ENCODE data around the gene HS6ST3. TPM values are rescaled to one million over a fixed set of nuclear protein-coding genes. Genes with fewer than 3 reads are reported as not detected.

The HS6ST3 gene
- total RNA-seq, 1 donor = 0.36 TPM

DNA sequence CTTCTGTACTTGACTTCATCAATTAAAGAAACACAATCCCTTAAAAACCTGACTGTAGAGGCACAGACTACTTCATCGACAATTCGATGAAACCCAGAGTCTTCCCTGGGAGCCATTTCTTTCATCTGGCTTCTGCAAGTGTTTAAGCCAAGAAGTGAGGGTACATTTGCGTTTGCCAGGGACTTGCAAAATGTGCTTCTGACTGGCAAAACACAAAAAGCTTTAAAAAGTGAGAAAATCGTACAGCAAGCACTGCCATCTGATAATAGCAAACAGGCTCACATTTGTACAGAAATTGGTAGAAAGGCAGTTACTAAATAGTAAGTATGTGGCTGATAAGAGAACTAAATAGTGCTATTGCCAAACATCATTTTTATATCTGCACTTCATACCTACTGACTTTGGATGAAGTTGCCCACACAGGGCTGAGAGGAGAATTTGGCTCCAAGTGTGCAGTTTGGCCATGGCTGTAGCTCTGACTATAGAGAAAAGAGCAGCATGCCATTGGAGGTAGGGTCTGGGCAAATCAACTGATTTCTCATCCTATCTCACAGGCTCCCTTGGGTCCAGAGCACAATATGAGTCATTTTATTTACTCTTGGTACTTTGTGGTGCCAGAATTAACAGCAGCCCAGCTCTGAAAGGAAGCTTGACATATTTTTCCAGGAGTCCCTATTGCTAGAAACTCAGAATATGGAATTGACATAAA lies 546.2 kb downstream of the HS6ST3 start:
- no peak overlapping the region for H3K4me3 ChIP-seq (ENCODE audit: low read depth, low read length)
- peak; percentile 19 for DNase-seq (ENCODE audit: low read depth)
- TF ChIP-seq, protein P1, sequence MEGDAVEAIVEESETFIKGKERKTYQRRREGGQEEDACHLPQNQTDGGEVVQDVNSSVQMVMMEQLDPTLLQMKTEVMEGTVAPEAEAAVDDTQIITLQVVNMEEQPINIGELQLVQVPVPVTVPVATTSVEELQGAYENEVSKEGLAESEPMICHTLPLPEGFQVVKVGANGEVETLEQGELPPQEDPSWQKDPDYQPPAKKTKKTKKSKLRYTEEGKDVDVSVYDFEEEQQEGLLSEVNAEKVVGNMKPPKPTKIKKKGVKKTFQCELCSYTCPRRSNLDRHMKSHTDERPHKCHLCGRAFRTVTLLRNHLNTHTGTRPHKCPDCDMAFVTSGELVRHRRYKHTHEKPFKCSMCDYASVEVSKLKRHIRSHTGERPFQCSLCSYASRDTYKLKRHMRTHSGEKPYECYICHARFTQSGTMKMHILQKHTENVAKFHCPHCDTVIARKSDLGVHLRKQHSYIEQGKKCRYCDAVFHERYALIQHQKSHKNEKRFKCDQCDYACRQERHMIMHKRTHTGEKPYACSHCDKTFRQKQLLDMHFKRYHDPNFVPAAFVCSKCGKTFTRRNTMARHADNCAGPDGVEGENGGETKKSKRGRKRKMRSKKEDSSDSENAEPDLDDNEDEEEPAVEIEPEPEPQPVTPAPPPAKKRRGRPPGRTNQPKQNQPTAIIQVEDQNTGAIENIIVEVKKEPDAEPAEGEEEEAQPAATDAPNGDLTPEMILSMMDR (IDR thresholded peaks at IDR 0.05; ENCODE audit: insufficient read depth, low read length) = no peak

DNA sequence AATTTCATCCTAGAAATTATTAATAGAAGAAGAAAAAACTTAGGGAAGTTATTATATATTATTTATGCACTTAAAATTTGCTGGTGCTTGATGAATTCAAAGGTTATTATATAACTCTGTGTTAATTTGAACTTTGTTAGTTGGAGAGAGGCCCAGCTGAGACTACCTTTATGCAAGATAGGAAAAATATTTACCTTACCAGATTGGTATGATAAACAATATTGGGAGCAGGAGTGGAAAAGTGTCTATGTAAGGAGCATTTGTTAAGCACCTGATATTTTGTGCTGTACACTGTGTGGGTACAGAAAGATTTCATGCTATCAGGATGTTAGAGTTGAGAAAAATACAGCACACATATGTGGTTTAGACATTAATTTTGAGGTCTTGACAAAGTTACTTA lies 547.1 kb downstream of the HS6ST3 start:
- TF ChIP-seq, protein P1 (IDR thresholded peaks at IDR 0.05; ENCODE audit: insufficient read depth, low read length) = no peak
- DNase-seq (ENCODE audit: low read depth) = no peak
- H3K4me3 ChIP-seq (ENCODE audit: low read depth, low read length) = no peak overlapping the region

DNA sequence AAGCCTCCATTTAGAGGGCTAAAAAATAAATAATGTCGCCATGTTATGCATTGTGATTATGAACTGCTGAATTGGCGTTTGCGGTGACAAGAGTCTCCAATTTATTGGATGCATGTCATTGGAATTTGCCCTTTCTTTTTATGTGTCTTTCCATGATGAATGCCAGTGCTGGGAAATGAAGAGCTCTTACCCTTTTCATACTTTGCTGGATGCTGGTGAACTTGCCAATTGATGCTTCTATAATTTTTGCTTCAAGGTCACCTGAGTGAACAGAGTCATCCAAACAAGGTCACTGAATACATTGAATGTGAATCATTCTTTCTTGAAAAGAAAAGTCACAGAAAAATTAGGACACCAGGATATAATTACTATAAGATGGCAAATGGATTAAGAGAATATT lies 556.2 kb downstream of the HS6ST3 start:
- DNase-seq (ENCODE audit: low read depth) = no peak
- TF ChIP-seq, protein P1 (IDR thresholded peaks at IDR 0.05; ENCODE audit: insufficient read depth, low read length) = no peak
- H3K4me3 ChIP-seq (ENCODE audit: low read depth, low read length) = no peak overlapping the region

DNA sequence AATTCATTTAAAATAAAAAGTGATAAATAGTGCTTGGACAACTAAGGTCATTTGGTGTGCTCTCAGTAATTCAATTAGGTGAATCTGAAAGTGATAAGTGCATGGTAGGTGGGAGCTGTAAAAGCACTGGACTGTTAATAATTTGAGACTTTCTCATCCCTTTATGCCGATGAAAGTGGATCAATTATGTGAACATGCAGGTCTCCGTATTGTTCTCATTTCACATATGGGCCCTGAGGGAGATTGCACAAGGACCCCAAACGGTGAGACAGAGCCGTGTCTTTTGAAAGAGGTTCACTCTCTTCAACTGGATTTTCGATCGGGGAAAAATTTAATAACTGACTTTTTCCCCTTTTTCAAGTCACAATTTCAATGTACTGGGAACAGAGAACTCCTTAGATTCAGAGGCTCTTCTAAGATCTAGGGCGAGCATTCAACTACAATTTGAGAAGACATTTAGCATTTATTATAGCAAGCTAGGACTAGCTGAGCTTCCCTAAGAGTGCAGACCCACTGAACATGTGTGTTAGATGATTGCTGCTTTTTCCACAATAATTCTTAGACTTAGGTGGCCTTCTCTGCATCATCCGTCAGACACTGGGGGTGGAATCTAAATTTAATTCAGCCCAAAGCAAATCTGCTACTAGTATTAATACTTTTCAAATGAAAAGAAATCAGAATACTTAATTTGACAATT lies 556.8 kb downstream of the HS6ST3 start:
- TF ChIP-seq, protein P1 (IDR thresholded peaks at IDR 0.05; ENCODE audit: insufficient read depth, low read length) = no peak
- DNase-seq (ENCODE audit: low read depth) = no peak

DNA sequence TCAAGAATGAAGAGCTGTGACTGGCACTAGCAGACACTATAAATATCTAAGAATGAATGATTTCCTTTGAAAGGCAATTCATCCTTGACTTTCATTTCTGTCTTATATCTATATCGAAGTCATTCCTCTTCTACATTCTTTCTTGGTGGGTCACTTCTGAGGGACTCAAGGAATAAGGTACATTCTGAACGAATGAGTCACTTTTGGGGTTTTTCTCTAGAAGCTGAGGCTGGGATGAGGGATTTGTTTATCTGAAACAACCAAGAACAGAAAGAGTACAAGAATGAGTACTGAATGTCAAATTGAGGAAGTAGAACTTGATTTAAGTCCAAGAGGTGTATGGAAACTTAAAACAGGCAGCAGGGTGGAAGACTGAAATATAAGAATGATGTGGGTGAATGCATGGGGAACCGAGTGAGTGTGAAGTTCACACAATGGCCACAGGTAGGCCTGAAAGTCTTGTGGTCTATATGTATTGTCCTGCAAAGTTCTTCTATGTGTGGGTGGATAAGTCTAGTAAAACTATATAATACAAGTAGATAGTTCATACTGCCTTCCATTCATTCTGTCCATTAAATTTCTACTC lies 560.5 kb downstream of the HS6ST3 start:
- no peak overlapping the region for H3K4me3 ChIP-seq (ENCODE audit: low read depth, low read length)
- TF ChIP-seq, protein P1 (IDR thresholded peaks at IDR 0.05; ENCODE audit: insufficient read depth, low read length) = peak; percentile 26
- DNase-seq (ENCODE audit: low read depth) = peak; percentile 72

More for the DNA sequence above, 556.8 kb downstream of the HS6ST3 start:
- no peak overlapping the region for H3K4me3 ChIP-seq (ENCODE audit: low read depth, low read length)

DNA sequence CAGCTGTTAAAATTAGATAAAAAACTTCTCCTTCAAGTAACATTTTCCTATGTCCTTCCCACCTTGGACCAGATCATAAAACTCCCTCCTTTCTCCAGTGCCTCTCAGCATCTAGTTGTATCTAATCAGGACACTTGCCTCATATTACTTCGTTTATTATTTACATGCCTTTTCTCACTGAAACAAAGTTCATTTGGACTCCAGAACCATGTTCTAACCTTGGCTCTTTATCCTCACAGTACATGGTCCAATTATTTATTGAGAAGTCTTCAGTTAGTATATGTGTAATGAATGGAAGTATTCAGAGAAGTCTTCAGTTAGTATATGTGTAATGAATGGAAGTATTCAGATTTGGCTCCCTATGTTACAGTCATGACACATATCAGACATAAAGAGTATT lies 561.7 kb downstream of the HS6ST3 start:
- TF ChIP-seq, protein P1 (IDR thresholded peaks at IDR 0.05; ENCODE audit: insufficient read depth, low read length) = no peak
- DNase-seq (ENCODE audit: low read depth) = no peak
- H3K4me3 ChIP-seq (ENCODE audit: low read depth, low read length) = no peak overlapping the region
